Muscle layer of colon (tissue), 2 donors: ENCODE data around the gene ZNF155.

ENCODE experiments used
- H3K27ac ChIP-seq: one replicate; pipeline ENCODE4 v1.7.0; 2013; ENCODE audit warnings: low read depth, mild to moderate bottlenecking, low read length, moderate library complexity
- H3K27me3 ChIP-seq, 2 donors: one replicate each; pipeline ENCODE4 v1.7.0; 2013; ENCODE audit warnings: low read length in 2 of 2, mild to moderate bottlenecking in 2 of 2; ENCODE audit not compliant: insufficient read depth in 2 of 2, control insufficient read depth in 1 of 2
- H3K36me3 ChIP-seq: one replicate; pipeline ENCODE4 v1.7.0; 2013; ENCODE audit warnings: mild to moderate bottlenecking, low read length; ENCODE audit not compliant: insufficient read depth
- H3K4me1 ChIP-seq: one replicate; pipeline ENCODE4 v1.7.0; 2013; ENCODE audit warnings: mild to moderate bottlenecking, low read length; ENCODE audit not compliant: insufficient read depth
- H3K4me3 ChIP-seq, 2 donors: one replicate each; pipeline ENCODE4 v1.7.0; 2013; ENCODE audit warnings: low read length in 2 of 2, low read depth in 1 of 2, mild to moderate bottlenecking in 1 of 2, moderate library complexity in 1 of 2
- H3K9ac ChIP-seq: one replicate; pipeline ENCODE4 v1.7.0; 2013; ENCODE audit warnings: low read length
- H3K9me3 ChIP-seq: one replicate; pipeline ENCODE4 v1.7.0; 2013; ENCODE audit warnings: mild to moderate bottlenecking, low read length
- donor health status: abdominal sarcoma.
- donor health status: Adenocarcinoma of cecum.

The ZNF155 gene

DNA sequence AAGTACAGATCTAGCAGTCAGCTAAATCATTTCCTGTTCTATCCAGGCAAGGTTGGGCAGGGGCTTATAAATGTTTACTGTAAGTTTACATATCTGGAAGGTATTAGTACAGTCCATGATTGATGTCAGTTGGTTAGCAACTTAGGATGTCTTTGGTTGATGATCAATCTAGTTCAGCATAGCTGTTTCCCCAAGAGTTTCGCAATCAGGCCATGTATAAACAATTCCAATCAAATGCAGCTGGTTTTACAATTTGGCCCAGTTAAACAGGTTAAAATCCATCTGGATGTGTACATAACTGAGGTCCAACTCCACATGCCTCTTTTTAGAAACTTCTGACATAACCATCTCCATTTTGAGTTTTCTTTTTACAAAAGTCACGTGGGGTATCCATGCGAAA is 26.1 kb upstream of the ZNF155 start:
- Histone ChIP-seq H3K9me3 (peaks cover 66% of the 10 kb centered on the region), H3K27ac (no peak overlapping the region)

DNA sequence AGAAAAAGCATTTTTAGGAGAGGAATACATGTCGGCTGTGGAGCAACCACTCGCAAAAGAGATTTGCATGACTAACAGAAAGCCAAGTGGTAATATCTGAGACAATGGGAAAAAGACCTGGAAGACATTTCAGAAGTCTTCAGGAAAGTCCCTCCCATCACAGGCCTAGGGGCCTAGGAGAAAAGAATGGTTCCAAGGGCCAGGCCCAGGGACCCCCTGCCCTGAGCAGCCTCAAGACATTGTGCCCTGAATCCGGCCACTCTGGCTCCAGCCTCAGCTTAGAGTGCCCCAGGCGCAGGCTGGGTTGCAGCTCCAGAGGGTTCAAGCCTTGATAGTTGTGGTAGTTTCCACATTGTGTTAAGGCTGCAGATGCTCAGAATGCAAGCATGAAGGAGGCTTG is 23.6 kb upstream of the ZNF155 start:
- Histone ChIP-seq H3K27me3 (no peaks in the 10 kb centered on the region), H3K4me1 (no peaks in the 10 kb centered on the region), H3K9me3 (peaks cover 71% of the 10 kb centered on the region), H3K36me3 (peaks cover 23% of the 10 kb centered on the region), H3K27ac (no peak overlapping the region), H3K4me3 (no peak overlapping the region), H3K9ac (no peak overlapping the region)

More for the DNA sequence above, 26.1 kb upstream of the ZNF155 start:
- Histone ChIP-seq H3K27me3 (no peaks in the 10 kb centered on the region), H3K9ac (no peak overlapping the region), H3K4me3 (peak overlapping the region in 1 of 2 donors; percentile 14), H3K4me1 (no peaks in the 10 kb centered on the region), H3K36me3 (peaks cover 12% of the 10 kb centered on the region)

- peaks cover 66% of the 10 kb centered on the region for H3K36me3 ChIP-seq
- no peak overlapping the region for H3K27ac ChIP-seq
- no peaks in the 10 kb centered on the region for H3K27me3 ChIP-seq
- no peaks in the 10 kb centered on the region for H3K4me1 ChIP-seq
- H3K4me3 ChIP-seq: peak overlapping the region in 1 of 2 donors; percentile 47
- peaks cover 88% of the 10 kb centered on the region for H3K9me3 ChIP-seq
- no peak overlapping the region for H3K9ac ChIP-seq
Observed at GRCh38 chr19:43966079-43966694, 17.8 kb upstream of the ZNF155 start.

DNA sequence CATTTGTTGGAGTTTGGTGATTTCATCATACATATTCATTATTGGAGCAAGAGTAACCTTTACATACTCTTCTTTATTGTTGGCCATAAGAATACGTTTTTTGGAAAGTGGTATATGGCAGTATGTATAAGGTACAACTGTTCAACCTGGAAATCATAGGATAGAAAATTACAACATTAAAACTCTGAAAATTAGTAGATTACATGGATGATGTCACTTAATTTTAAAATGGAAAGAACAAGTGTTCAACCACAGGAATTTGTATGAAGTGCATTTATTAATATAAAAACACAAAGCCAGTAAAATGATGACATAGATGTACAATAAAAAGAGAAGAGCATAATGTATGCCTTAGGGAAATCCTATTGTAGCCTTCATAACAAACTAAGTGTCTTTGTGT is 7.3 kb upstream of the ZNF155 start:
- Histone ChIP-seq H3K9me3 (peaks cover 22% of the 10 kb centered on the region), H3K27ac (no peak overlapping the region), H3K9ac (no peak overlapping the region), H3K4me3 (no peak overlapping the region), H3K36me3 (no peaks in the 10 kb centered on the region), H3K27me3 (no peaks in the 10 kb centered on the region), H3K4me1 (no peaks in the 10 kb centered on the region)

DNA sequence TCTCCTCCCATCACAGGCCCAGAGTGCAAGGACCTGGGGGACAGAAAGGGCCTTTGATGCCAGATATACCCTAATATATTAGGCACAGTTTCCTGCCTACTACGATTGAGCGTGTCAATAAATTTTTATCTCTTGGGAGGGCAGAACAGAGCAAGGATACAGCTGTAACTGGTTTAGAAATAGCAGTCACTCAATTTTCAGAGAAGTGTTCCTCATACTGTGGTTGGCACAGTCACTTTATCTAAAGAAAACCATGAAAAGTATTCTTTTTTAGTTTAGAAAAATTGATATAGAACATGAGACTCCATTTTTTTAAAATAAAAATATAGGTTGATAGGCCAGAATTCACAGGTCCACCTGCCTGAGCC is 460 bp upstream of the ZNF155 start:
- Histone ChIP-seq H3K27ac (no peak overlapping the region), H3K9me3 (peaks cover 10% of the 10 kb centered on the region), H3K36me3 (peaks cover 4% of the 10 kb centered on the region), H3K4me1 (peaks cover 4% of the 10 kb centered on the region), H3K4me3 (peak overlapping the region in 1 of 2 donors; percentile 86), H3K9ac (no peak overlapping the region), H3K27me3 (no peaks in the 10 kb centered on the region)

GRCh38 chr19:43984687-43985000 is 656 bp downstream of the ZNF155 start:
- H3K9ac ChIP-seq: no peak overlapping the region
- H3K4me3 ChIP-seq: peak overlapping the region; percentile 15 to 86
- H3K27ac ChIP-seq: no peak overlapping the region
- no peaks in the 10 kb centered on the region for H3K27me3 ChIP-seq
- H3K4me1 ChIP-seq: peaks cover 4% of the 10 kb centered on the region
- peaks cover 15% of the 10 kb centered on the region for H3K36me3 ChIP-seq
- peaks cover 10% of the 10 kb centered on the region for H3K9me3 ChIP-seq

DNA sequence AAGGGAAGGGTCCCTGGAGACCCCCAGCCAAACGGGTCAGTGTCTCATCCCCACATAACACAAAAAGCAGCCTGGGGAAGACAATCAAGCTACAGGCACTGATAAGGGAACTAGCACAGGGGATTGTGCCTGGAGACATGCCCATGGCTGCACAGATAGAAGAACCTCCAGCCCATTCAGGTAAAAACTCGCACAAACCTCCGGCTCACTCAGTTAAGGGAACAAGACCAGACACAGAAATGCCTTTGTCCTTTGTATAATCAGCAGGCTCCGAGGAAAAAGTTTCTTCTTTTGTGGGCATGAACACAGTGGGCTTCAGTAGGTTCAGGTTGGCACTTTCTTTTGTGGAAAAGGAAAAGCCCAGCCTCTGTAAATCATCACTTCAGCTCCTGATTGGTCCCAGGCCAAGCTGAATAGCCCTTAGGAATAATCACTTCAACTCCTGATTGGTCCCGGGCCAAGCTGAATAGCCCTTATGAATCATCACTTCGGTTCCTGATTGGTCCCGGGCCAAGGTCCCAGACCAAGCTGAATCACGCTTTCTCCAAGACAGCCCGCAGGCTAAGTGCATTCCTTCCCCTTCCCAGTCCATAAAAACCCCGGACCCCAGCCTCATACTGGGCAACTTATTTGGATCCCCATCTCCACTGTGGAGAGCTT is 13.8 kb downstream of the ZNF155 start:
- no peaks in the 10 kb centered on the region for H3K27me3 ChIP-seq
- peaks cover 31% of the 10 kb centered on the region for H3K36me3 ChIP-seq

GRCh38 chr19:44002212-44002565 is 18.2 kb downstream of the ZNF155 start:
- Histone ChIP-seq H3K4me1 (peaks cover 14% of the 10 kb centered on the region), H3K9ac (peak overlapping the region; percentile 75), H3K9me3 (peaks cover 7% of the 10 kb centered on the region), H3K4me3 (peak overlapping the region; percentile 83 to 92), H3K27ac (peak overlapping the region; percentile 68), H3K27me3 (no peaks in the 10 kb centered on the region), H3K36me3 (peaks cover 3% of the 10 kb centered on the region)

More for the DNA sequence above, 13.8 kb downstream of the ZNF155 start:
- H3K27ac ChIP-seq: no peak overlapping the region
- no peak overlapping the region for H3K9ac ChIP-seq
- peaks cover 9% of the 10 kb centered on the region for H3K9me3 ChIP-seq
- no peak overlapping the region for H3K4me3 ChIP-seq
- H3K4me1 ChIP-seq: peaks cover 5% of the 10 kb centered on the region

DNA sequence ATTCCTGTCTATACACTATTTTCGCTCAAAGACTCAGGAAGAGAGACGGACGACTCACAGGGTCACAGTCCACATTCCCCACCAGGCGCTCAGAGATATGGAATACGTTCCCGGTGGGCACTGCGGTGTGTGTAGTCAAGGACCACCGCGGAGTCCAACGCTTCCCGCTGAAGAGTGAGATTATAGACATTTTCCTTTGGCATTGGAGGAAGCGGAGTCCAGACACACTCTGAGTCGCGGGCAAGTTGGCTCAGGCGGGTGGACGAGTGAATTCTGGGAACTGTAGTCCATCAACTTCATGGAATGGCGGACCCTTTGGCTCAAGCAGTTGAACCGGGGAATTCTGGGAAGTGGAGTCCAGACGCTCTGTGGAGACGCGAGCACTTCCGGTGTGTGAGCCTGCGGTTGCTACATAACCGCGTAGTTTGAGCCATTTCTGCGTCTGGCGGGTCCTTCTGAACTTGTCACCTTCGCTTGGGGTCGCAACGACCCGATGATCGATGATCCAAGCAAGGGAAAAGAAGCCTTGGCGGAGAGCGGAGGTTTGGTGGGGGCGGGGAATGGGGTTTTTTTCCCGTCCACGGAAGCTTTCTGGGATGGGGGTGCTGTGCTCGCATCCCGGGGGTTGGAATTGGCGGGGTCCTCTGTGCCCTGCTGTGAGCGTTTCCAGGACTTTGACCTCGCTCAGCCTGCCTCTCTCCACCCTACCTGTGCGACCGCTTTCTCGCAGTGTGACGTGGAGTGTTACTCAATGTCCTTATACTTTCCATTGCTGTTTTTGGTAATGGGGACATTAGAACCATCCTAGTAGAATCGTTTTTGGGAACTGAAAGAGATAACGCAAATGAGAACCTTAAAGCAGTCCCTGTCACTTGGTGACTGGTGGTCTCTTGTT is 18.8 kb downstream of the ZNF155 start, which contains the start of gene ZNF230:
ZNF230 (plus strand) TSS at position 392 of the 895 bp plus-strand sequence. CDS start 4,122 bp downstream, outside the sequence.
- peaks cover 9% of the 10 kb centered on the region for H3K36me3 ChIP-seq
- peaks cover 14% of the 10 kb centered on the region for H3K4me1 ChIP-seq
- H3K27me3 ChIP-seq: no peaks in the 10 kb centered on the region
- H3K9ac ChIP-seq: peak within 1 kb of the TSS; percentile 75
- H3K27ac ChIP-seq: peak within 1 kb of the TSS; percentile 68
- peak within 1 kb of the TSS; percentile 83 to 92 for H3K4me3 ChIP-seq
- H3K9me3 ChIP-seq: peaks cover 14% of the 10 kb centered on the region

- peak overlapping the region; percentile 68 for H3K27ac ChIP-seq
- H3K27me3 ChIP-seq: no peaks in the 10 kb centered on the region
- H3K9me3 ChIP-seq: peaks cover 20% of the 10 kb centered on the region
Observed at GRCh38 chr19:44003461-44004009, 19.5 kb downstream of the ZNF155 start.

GRCh38 chr19:44005973-44006372 is 22.0 kb downstream of the ZNF155 start:
- H3K27me3 ChIP-seq: no peaks in the 10 kb centered on the region
- no peak overlapping the region for H3K27ac ChIP-seq
- H3K36me3 ChIP-seq: peaks cover 40% of the 10 kb centered on the region
- H3K9ac ChIP-seq: no peak overlapping the region
- no peak overlapping the region for H3K4me3 ChIP-seq
- H3K9me3 ChIP-seq: peaks cover 43% of the 10 kb centered on the region
- peaks cover 14% of the 10 kb centered on the region for H3K4me1 ChIP-seq

More at GRCh38 chr19:44003461-44004009, 19.5 kb downstream of the ZNF155 start:
- Histone ChIP-seq H3K9ac (peak overlapping the region; percentile 75), H3K36me3 (peaks cover 17% of the 10 kb centered on the region), H3K4me3 (peak overlapping the region; percentile 83 to 92), H3K4me1 (peaks cover 14% of the 10 kb centered on the region)
